Omental fat pad (tissue), 4 donors: Measurements from ENCODE around the gene MPRIP. TPM values are rescaled to one million over a fixed set of nuclear protein-coding genes. Genes with fewer than 3 reads are reported as not detected.

Experiments used
- ATAC-seq: fragments of 150-250 bp; one replicate; pipeline ENCODE4 v1.9.1; 2016; ENCODE audit warnings: mild to moderate bottlenecking, moderate library complexity; ENCODE audit not compliant: low FRiP score
- DNase-seq: peaks from one replicate; pipeline ENCODE4 v3.0.0-alpha.2; 2019; ENCODE audit warnings: low spot score
- total RNA-seq, 4 donors: library from RNA; depleted of rRNA; stranded (reverse); fragments of >200 nt; gene quantifications; one replicate each; pipeline ENCODE4 v1.1.0, GENCODE V29; 2016
- TF ChIP-seq, protein P1 (sequence below), 3 donors: fragments of 450-650 bp; IDR thresholded peaks; one replicate each; pipeline ENCODE4 v1.5.1; 2016 to 2017; ENCODE audit warnings: antibody characterized with exemption in 3 of 3, mild to moderate bottlenecking in 3 of 3, moderate library complexity in 2 of 3

MPRIP gene
- total RNA-seq, 4 donors from 2014 or later: 68.6 to 196 (median 125) TPM

DNA sequence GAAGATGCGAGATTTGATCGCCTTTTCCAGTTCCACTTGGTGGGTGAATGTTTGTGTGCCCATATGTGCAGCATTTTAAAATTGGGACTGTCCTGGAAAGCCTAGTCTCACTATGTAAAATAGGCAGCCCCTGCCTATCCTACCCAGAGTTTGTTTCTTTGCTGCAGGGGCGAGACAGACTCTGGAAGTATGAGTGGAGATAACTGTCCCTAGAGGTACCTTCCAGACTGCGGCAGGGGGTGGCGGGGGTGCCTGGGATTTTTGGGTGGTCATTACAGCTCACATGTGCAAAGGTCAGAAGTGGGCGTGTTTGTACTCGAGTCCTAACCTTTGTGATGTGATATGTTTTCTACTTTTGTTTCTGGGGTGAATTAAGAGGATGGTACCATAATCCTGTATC, 36.6 kb downstream of the MPRIP start:
- DNase-seq (no peak), ATAC-seq (no peak)
- TF ChIP-seq, protein P1, sequence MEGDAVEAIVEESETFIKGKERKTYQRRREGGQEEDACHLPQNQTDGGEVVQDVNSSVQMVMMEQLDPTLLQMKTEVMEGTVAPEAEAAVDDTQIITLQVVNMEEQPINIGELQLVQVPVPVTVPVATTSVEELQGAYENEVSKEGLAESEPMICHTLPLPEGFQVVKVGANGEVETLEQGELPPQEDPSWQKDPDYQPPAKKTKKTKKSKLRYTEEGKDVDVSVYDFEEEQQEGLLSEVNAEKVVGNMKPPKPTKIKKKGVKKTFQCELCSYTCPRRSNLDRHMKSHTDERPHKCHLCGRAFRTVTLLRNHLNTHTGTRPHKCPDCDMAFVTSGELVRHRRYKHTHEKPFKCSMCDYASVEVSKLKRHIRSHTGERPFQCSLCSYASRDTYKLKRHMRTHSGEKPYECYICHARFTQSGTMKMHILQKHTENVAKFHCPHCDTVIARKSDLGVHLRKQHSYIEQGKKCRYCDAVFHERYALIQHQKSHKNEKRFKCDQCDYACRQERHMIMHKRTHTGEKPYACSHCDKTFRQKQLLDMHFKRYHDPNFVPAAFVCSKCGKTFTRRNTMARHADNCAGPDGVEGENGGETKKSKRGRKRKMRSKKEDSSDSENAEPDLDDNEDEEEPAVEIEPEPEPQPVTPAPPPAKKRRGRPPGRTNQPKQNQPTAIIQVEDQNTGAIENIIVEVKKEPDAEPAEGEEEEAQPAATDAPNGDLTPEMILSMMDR (IDR thresholded peaks at IDR 0.05): no peak

DNA sequence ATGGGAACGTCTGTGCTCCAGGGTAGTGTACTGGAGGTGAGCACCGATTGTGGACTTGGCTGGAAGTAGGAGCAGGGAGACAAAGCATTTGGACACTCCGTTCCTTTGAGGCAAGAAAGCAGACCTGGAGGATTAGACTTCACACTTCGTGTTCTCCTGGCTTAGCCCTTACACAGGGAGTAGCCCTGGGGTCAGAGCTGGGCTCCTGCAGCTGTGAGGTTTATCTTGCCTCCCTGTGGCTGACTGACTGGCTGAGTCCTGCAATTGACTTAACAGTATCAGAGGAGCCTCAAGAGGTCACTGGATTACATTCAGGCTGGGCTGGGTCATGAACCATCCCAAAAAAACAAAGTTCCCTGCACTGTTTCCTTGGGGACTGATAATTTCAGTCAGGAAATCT, 37.1 kb downstream of the MPRIP start:
- TF ChIP-seq, protein P1 (IDR thresholded peaks at IDR 0.05): no peak
- DNase-seq: no peak
- no peak for ATAC-seq

DNA sequence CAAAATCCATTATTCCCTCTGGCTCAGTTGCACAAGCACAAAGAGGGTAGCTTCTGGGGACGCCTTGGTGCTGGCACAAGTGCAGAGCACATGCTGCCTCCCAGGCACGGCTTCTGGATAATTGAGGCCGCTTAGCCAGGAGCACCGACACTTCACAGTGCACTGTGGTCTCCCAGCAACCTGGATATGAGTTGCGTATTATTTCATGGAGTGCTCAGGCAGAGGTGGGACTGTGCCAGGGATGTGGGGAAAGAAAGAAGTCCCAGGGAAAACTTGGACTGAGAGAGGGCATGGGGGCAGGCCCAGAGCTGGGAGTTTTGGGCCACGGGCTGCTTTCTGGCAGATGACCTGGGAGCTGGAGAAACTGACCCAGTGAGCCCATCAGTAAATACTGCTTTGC, 37.5 kb downstream of the MPRIP start:
- DNase-seq (no peak), ATAC-seq (peak; percentile 34)
- TF ChIP-seq, protein P1 (IDR thresholded peaks at IDR 0.05): no peak

DNA sequence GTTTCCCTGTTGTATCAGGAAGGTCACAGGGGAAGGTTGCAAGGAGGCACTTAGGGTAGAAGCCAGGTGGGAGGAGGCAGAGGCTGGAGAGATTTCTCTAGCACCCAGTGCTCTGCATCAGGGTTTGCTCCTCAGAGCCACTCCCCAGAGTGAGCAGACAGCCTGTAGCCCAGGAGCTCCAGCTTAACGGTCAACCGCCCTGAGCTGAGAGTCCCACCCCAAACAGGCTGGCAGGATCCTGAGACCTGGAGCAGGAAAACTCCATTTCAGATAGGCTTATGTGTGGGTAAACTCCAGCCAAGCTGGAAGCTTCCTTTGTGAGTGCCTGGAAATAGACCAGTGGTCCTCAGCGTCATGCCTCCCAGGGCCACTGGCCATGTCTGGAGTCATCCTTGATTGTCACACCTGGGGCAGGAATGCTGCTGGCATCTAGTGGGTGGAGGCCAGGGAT, 37.9 kb downstream of the MPRIP start:
- TF ChIP-seq, protein P1 (IDR thresholded peaks at IDR 0.05): no peak
- ATAC-seq (peak; percentile 26), DNase-seq (no peak)

DNA sequence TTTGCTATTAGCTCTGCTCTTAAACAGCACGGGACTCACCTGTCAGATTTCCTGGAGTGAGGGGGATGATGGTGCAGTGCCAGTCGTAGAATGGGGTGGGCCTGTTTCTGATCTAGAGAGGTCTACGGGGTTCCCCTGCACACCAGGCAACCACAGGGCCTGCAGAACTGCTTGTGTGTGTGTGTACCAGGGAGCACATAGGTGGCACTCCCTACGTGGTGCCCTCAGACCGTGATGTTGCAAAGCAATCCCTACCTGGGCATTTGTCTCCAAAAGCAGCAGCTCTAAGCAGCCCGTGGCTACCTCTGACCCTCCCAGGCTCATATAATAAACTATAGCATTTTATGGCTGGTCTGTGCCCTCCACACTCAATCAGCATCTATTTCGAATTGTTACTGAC, 38.5 kb downstream of the MPRIP start:
- TF ChIP-seq, protein P1 (IDR thresholded peaks at IDR 0.05): no peak
- no peak for ATAC-seq
- DNase-seq: no peak

DNA sequence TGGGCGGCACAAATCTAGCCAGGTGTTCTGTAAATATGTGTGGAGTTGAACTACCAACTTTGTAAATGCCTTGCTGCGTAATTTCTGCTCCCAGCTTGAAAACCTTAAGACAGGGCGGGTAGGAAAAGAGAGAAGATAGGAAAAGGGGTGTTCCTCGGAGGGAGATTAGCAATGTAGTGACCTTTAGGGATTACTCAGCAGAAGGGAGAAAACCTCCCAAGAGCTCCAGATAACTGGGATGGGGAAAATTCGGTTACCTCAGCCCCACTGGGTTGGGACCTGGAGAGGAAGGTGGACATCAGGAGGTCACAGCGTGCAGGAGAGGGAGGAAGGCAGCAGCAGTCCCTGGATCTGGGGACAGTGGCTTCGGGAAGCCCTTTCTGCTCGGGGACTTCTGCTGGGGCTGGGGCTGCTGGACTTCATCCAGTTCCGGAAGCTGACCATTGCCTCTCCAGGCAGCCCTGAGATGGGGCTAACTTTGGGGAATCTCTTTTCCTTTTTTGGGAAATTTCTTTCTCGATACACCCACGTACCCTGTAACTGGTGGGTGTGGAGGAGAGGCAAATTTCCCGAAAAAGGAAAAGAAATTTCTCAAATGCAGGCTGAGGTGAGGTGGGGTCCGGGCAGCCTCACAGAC, 39.2 kb downstream of the MPRIP start:
- peak; percentile 58 for ATAC-seq

DNA sequence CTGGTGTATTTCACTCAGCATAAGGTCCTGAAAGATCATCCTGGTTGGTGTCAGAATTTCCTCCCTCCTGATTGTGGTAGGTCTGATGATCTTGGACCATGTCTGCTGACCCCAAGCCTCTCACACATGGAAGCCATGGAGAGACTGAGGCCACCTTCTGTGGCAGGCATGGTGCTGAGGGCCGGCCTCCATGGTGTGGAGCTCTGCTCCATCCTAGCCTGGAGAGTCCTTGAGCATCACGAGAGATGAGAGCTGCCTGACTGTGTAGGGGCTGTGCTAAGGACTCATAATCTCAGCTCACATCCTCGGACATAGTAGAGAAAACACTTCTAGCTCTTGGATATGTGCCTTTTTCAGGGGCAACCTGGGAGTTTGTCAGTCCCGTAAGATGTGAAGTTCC, 40.6 kb downstream of the MPRIP start:
- TF ChIP-seq, protein P1 (IDR thresholded peaks at IDR 0.05): no peak
- no peak for DNase-seq
- ATAC-seq: no peak

More for the DNA sequence above, 39.2 kb downstream of the MPRIP start:
- no peak for DNase-seq
- TF ChIP-seq, protein P1 (IDR thresholded peaks at IDR 0.05): no peak
